ENCODE results near the gene SPATA9.
A peak's percentile ranks its signal among the peaks of the same experiment; 100 is the strongest.
"Not testable (repeated sequence)": the region's sequence is repeated elsewhere in the genome, so short reads cannot be mapped to it uniquely, and the experiment has no call there.

The SPATA9 gene

DNA sequence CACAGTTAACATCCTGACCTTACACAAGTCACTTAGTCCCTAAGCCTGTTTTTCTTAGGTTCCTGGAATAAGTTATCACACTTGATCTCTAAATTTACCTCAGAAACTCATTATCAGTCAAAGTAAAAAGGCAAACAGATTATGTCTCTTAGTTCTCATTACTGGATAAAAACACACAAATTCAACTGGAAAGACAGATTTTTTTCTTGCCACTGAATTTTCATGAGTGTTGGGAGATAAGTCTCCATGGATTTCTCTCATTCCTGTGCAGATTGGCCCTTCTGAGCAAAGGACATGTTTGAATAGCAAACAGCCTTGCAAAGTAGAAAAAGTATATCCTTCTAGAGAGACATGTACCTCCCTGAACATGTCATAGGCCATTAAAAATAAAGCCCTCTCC lies 10.2 kb downstream of the SPATA9 start:
- no peak for DNase-seq

DNA sequence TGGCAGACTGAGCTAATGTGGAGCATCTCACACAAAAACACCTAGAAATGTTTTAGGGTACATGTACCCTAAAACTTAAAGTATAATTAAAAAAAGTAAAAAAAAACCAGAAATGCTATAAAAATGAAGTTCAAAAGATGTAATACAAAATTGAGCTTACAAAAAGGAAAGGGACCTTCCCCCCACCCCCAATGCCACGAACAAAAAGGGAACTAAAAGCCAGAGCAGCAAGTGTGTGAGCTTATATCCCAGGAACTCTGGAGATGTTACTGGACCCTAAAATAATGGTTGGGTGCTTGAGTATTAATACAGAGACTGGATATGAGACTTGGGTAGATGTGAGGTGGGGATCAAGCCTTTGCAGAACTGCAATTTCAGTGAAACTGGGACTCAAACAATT lies 11.0 kb downstream of the SPATA9 start:
- no peak for DNase-seq

DNA sequence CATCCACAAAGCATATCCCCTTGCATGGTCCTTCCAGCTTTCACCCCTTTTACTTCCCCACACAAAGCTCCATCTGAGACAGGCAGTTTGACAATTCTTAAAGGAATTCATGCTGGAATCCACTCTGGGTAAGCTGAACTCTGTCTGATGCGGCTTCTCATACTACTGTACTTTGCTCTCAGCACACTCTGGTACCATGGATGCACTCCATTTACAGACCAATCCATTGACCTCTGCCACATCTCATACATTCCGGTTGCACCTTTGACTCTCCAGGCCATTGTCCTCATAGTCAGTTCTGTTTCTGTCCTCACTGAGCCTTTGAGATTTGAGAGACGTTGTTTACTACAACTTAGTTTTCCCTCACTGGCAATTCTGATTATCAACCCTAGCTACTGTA lies 12.2 kb downstream of the SPATA9 start:
- no peak for DNase-seq

DNA sequence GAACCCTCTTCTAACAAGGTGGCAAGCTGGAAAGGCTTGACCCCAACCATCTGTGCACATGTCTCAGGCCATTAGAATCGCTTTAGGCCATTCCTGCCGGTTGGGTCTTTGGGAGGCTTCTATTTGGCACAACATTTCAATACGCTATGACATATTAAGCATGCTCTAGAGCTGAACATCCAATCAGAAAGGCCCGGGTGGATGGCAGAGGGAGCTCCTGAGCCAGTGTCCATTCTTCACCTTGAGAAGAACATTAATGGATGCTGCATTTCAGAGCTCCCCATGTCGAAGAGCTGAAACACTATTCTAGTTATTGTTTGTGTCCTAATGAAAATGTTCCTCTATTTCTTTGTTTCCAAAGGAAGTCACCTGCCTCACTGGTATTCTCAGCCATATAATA lies 12.8 kb downstream of the SPATA9 start:
- DNase-seq, result no peak

DNA sequence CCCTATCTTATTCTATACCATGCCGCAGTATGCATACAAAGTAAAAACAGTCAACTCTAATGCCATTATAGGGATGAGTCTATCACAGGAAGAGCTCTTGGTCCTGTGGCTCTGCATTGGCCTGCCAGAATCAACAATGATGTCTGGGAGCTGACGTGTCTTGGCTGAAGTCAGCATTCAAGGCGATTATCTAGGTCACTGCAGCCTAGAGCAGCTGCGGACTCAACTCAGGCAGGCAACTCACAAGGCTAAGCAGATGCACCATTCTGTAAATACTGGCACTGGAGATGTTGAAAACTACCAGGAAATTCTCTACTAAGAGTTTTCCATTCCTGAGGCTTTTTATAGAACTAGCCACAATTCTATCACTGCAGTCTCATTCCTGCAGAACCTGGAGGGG lies 13.3 kb downstream of the SPATA9 start:
- DNase-seq, result peak; percentile 54

DNA sequence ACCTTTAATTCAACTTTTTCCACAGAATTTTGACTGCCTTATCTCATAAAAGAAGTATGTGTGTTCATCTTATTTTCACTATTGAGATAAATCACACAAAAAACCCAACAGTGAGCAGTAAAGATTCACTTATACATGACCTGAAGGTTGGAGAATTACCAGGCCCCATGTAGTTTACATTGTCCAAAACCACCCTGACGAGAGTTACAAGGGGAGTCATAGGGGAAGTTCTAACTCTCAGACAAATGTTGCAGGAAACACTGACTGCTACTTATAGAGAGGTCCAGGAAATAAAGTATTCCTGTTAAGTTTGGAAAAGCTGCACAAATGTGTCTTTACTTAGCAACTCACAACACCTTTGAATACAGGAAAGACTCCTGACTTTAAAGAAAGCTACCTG lies 14.1 kb downstream of the SPATA9 start:
- DNase-seq, result no peak

DNA sequence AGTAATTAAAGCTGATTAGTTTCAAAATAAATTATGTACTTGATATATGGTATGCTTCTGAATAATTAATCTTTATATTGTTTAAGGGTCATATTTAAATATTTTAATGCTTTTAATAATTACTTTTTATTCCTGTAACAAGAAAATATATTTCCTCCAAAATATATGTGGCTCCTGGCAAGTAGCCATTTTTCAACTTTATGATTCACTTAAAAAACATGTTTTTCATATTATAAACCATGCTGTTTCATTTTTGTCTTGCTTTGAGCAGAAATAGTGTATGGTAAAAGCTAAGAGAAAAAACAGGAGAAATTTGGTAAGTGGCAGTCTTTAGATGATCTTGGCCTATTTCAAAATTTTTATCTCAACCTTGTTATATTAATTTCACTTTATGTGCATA lies 14.6 kb downstream of the SPATA9 start:
- no peak for DNase-seq

DNA sequence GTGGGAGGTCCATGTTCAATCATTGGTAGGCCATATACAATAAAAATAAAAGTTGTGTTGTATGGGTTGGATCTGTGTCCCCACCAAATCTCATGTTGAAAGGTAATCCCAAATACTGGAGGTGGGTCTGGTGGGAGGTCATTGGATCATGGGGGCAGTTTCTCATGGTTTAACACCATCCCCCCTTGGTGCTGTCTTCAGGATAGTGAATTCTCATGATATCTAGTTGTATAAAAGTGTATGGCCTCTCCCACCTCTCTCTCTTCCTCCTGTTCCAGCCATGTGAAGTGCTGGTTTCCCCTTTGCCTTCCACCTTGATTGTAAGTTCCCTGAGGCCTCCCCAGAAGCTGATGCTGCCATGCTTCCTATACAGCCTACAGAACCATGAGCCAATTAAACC lies 15.1 kb downstream of the SPATA9 start:
- no peak for DNase-seq

DNA sequence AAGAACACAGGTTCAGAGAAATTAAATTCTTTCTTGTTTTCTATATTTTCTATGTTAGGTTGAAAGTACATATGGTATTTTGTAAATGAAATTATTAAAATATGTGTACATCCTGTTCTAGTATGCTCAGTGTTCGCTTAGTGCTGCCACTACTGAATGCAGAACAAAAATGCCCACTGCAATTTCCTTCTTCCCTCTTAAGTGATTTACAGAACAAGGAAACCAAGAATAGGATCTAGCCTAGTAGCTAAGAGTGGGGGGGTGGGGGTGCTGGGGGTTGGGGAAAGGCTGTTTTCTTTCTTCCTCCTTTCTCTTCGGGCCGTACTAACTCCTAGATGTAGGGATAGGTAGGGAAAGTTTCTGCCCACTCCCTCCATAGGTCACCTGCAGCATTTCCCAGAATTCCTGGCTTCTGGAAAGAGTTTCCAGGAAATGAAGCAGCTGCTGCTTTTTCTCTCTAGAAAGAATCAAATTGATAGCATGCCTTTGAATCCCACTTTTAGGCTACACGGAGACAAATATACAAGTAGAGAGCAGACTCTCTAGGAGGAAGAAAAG lies 15.7 kb downstream of the SPATA9 start:
- no peak for DNase-seq

DNA sequence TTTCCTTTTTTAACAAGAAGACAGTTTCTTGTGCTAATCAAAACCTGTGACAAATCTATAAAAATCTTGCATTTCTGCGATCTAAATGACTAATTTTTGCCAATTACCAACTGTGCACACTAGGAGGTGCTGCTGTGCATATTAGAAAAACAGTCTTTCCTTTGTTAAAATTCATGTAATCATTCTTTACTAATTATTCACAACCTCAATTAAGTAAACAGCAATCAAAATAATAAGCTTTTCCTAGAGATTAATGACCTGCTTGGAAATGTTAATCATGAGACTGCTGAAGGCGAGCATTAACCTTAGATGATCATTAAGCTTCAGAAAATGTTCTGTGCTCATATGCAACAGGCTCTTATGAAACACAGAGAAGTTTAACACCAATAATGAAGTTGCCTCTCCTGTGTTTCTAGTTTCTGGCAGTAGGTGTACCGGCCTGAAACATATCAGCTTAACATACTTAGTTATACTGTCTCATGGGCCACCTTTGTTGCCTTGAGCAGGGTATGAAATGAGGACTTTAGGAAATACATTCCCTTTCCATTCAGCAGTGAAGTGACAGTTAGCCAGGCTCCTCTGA lies 18.5 kb downstream of the SPATA9 start:
- no peak for DNase-seq

DNA sequence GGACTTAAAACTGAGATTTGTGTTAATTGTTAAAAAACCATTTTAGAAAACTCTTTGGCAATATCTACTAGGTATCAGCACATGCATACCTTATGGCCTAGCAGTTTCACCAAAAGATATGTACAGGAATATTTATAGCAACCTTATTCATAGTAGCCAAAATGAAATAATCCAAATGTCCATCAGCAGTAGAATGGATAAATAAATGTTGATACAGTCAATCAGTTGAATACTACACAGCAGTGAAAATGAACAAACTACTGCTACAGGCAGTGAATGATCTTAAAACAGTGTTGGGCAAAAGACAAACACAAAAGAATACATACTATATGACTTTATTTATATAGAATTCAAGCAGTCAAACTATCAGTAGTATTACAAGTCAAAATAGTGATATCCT lies 19.8 kb downstream of the SPATA9 start:
- no peak for DNase-seq

DNA sequence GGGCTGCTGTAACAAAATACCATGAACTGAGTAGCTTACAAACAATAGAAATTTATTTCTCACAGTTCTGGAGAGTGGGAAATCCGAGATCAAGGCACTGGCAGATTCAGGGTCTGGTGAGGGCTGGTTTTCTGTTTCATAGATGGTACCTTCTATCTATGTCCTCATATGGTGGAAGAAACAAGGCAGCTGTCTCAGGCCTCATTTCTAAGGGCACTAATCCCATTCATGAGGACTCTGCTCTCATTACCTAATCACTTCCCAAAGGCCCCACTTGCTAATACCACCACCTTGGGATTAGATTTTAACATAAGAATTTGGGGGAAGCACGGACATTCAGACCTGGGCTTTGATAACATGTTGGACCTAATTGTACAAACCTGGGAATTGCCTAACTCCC lies 22.7 kb downstream of the SPATA9 start:
- no peak for DNase-seq

DNA sequence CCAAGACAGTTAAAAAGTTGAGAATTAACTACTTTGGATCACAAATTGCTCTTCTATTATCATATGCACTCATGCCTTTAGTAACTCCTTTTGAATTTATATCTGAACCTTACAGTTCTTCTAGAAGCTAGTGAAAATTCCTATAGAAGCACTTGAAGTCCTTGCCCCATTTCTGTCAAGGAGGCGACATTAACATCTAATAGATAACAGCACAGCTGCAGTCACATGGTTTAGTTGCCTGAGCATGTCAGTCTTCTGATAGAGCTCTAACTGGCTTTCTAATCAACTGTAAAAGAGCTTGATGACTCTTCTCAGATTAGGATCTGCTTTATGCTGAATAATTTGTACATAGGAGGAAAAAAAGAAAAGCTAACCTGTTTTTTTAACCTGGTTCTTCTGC lies 27.2 kb downstream of the SPATA9 start:
- no peak for DNase-seq

DNA sequence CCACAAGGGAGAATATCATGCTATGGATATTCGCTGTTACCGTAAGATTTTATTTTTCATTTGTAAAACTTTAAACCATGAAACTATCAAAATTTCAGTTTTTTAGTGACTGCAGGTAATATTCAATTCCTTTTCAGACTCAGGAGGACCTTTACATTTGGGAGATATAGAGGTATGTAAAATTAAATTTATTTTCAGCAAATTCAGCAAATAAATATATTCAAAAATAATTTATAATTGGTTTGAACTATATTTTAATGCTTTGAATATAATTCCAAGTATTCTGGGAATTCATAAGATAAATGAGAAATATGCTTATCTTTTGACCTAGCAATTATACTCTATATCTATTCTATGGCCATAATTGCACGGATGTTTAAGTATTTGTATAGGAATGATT lies 28.6 kb downstream of the SPATA9 start:
- no peak for DNase-seq

DNA sequence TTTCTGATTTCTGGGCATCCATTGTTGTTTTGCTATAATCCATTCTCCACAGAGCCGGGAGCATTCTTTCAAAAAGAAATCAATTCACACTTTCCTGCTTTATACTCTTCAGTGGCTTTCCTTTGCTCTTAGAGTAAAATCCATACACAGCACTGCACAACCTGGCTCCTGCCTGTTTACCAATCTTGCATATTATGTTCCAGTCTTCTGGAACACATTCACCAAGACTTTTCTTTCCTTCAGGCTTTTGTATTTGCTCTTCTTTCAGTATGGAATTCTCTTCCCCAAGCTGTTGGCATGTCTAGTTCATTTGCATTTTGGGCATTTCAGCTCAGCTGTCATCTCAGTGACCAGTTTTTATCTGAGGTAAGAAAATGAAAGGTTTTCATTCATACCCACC lies 29.9 kb downstream of the SPATA9 start:
- no peak for DNase-seq

DNA sequence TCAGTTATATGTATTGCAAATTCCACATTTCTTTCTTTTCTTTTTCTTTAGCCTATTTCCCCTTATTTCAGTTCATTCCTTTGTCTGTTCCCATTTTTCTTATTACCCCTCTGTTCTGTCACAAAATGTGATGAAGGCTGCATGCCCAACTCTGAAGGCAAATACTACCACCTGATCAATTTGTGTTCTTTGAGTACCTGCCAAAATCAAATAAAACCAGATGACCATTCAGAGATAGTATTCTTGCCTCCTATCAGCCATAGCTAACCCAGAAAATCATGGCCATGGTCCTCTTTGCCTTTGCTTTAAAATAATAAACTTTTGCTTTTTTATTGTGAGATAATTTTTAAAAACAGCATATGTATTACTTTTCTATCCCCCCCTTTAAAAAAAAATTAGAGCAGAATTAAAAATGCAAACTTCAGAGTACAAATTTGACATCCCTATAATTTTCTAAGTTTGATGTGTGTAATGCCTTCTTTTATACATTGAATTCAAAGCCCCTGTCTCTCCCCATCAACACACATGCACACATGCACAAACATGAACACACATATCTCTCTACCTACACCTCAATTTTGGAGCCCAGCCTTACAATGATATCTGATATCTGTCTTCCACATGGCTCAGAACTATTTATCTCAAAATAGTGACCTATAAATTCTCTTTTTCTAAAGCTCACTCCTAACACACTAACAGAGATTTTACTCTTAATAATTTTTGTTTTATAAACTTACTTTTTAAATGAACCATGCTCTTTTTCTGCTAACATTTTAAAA lies 32.8 kb downstream of the SPATA9 start:
- DNase-seq, result no peak

DNA sequence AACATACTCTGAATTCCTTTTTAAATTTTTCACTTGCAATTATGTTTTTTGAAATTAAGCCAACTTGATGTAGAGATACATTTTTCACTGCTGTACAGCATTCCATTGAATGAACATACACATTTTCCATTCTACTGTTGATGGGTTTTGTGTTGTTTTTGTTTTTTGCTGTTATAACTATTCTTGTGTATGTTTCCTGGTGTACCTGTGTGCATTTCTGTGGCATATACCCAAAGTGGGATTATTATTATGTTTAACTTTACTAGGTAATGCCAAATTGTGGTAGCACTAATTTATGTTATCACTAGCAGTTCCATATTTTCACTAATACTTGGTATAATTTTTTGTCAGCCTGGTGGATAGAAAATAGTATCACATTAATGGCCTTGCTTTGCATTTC lies 33.5 kb downstream of the SPATA9 start:
- no peak for DNase-seq

DNA sequence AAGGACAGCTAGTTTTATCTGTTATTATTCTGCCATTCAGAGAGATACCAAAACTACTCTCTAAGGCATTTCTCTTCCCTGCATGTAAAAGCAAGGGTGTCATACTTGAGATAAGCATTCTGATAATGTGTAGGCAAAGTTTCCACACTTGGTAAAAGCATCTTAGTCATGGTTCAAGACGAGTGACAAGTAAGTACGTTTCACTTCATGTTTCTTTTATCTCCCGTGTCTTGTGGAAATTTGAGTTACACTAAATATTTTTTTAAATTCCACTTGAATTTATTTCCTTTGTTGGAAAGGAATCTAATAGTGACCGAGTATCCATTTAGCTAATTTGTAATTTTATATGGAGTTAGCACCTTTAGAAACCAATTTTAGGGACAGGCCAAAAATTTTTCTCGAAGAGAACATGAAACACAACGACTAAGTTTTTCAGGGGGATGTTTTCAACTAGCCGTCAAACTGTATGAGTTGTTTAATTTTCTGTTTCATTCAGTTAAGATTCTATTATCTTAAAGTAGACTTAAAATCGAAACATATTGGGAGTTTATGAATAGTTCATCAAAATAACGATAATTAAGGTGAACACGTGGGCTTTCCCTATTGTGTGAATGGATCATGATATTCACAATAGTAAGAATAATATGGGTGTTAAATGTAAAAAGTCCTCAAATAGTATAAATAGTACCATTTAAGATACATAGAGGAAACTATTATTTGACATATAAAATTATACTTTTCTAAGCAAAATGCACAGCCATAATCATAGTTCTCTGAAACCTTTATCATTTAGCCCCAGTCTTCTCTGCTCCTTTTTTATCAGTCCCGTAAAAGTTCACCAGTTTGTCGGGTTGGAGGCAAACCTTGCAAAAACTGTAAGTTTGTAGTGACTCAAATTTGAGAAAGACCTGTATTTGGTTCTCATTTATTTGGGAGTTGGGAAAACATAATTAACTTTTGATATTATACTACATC lies 34.6 kb downstream of the SPATA9 start:
- no peak for DNase-seq

DNA sequence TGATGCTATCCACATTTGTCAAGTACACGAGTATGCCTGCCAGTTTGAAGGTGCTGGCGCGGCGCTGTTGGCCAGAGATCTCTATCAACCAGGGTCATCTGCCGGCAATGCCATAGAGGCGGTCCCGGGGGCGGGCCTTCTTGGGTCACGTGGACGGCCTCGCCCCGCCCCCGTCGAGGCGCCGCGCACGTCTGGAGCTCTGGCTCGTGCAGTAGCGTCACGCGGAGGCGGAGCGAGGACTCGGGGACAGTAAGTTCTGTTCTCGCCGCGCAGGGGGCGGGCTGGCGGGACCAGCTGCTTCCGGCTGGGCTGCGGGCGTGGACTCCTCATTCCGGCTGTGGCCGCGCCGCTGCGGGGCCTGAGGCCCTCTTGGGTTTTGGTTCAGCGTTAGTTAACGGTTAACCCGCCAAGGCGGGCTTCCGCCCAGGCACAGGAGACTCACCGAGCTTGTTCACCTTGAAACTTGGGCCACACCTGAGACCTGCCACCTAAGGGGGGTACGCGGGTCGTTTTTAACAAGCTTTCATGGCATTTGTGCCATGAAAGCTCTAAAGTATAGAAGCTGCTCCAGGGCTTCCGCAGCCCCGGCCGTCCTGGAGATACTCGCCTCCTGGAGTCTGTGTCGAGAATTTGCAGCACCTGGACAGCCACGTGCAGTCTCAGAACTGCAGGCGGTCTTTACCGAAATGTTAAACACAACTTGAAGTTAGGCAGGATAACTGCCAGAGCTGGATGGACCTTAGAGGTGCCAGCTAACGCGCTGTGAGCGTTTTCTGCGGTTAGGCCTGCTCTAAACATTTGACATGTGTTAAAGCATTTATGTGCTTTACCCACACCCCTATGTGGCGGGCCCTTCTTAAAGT lies 36.0 kb downstream of the SPATA9 start, which contains the start of gene RFESD:
TSS of gene RFESD (plus strand) at position 209 of the 863 bp plus-strand sequence. CDS start 5,495 bp downstream, outside the sequence.
- DNase-seq, result peak; percentile 97

DNA sequence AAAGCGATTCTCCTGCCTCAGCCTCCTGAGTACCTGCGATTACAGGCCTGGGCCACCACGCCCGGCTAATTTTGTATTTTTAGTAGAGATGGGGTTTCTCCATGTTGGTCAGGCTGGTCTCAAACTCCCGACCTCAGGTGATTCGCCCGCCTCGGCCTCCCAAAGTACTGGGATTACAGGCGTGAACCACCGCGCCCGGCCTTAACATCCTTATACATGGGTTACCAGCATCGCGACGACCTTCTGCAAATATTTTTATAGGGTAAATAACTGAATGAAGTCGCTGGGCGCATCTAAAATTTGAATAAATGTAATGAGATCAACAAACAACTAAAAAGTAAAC lies 36.6 kb downstream of the SPATA9 start:
- DNase-seq, result not testable (repeated sequence)

DNA sequence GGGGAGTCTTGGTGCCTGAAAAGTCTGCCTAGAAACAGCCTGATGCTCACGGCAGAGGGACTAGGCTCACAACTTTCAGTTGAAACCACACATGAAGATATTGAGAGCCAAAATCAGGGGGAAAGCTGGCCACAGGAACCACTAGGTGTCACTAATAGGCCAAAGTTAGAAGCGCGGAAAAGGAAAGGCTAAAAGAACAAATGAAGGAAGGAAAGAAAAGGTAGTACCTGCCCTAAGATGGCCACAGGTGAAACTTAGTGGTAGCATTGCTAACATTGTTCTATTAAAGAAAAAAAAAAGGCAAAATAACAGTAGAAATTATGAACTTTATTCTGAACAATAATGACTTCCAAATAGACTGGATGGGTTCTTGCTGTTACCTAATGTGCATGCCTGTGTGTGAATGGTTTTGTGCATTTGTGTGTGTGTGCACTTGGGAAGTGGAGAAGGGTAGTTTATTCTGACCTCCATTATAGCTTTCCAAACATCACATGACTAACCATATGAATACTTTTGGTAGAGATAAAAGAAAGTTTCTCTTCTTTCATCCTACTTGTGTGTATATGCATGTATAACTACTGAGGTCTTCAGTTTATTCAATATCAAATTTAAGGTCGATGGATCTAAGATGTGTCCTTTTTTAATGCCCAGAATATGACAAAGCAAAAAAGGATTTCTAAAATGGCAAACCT lies 38.3 kb downstream of the SPATA9 start:
- no peak for DNase-seq

DNA sequence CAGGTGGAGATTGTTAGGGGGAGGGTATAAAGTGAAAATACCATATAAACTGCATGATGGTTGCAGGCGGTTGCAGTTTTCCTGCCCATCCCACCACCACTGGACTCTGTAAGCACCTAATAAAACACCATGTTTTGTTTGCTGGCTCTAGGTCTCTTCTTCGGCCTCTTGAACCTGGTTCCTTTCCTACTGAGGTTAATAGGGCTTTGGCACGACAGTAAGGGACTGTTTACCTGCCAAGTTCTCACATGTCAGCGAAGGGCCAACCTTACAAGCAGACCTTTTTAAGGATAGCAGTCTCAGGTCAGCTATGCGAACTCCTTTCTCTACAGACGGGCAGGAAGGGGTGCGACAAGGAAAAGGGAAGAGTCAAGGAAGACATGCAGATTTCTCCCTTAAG lies 39.6 kb downstream of the SPATA9 start:
- no peak for DNase-seq
